Measurements from ENCODE around the gene NUCKS1. TPM values are rescaled to one million over a fixed set of nuclear protein-coding genes. Genes with fewer than 3 reads are reported as not detected.

Gene NUCKS1
- total and polyA plus RNA-seq, 2 of the 13 experiments (the other 11 are each of a cell fraction or from before 2014, with no cell fraction given), result 35.5 to 117 TPM

DNA sequence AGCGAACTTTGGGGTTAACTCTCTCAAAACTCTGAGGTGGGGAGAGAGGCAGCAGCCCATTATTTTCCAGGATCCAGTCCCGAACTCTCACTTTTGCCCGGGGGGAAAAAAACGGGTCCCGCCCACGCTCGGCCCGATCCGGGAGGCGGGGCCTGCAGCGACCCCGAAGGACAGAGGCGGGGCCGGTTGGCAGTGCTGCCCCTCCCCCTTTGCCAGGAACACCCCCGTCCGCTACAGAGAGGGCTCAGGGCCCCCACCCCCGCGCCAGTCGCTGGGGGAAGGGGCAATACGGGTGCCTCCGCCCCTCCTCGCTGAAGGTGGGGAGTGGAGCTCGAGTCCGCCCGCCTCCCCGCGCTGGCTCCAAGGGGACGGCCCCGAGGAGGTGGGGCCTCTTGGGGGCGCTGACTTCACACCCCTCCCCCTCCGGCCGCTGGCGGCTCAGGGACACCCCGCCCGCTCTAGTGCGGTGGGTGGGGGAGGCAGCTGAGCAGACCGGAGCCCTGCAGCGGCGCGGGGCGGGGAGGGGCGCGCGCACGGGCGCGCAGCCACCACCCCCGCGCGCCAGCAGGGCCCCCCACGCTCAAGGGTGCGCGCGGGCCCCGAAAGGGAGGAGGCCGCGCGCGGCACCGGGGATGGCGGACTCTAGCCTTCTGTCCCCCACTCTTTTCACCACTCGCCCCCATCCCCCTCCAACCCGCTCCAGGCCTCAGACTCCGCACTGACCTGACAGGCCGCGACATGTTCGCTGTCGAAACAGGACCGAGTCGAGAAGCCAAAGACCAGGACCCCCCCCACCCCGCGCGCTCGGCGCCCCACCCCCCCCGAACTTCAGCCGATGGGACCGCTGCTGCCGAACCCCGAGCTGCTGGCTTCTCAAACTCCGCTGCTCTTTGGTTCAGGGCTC is 496 bp downstream of the NUCKS1 start (continued):
- TF ChIP-seq, protein P1, sequence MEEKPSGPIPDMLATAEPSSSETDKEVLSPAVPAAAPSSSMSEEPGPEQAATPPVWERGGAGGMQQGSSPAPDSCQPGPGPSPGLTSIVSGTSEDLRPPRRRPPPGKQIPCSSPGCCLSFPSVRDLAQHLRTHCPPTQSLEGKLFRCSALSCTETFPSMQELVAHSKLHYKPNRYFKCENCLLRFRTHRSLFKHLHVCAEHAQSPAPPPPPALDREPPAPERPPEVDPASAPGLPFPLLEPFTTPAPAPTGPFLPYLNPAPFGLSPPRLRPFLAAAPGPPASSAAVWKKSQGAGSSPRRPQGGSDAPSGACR (CRISPR knock-in tag; IDR thresholded peaks at IDR 0.05), result peak; percentile 85
- no peak for TF ChIP-seq ZSCAN30 (CRISPR knock-in tag; IDR thresholded peaks at IDR 0.05)
- no peak for TF ChIP-seq PAF1 (CRISPR knock-in tag; IDR thresholded peaks at IDR 0.05)
- TF ChIP-seq, protein P2, sequence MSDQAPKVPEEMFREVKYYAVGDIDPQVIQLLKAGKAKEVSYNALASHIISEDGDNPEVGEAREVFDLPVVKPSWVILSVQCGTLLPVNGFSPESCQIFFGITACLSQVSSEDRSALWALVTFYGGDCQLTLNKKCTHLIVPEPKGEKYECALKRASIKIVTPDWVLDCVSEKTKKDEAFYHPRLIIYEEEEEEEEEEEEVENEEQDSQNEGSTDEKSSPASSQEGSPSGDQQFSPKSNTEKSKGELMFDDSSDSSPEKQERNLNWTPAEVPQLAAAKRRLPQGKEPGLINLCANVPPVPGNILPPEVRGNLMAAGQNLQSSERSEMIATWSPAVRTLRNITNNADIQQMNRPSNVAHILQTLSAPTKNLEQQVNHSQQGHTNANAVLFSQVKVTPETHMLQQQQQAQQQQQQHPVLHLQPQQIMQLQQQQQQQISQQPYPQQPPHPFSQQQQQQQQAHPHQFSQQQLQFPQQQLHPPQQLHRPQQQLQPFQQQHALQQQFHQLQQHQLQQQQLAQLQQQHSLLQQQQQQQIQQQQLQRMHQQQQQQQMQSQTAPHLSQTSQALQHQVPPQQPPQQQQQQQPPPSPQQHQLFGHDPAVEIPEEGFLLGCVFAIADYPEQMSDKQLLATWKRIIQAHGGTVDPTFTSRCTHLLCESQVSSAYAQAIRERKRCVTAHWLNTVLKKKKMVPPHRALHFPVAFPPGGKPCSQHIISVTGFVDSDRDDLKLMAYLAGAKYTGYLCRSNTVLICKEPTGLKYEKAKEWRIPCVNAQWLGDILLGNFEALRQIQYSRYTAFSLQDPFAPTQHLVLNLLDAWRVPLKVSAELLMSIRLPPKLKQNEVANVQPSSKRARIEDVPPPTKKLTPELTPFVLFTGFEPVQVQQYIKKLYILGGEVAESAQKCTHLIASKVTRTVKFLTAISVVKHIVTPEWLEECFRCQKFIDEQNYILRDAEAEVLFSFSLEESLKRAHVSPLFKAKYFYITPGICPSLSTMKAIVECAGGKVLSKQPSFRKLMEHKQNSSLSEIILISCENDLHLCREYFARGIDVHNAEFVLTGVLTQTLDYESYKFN (CRISPR knock-in tag; conservative IDR thresholded peaks at IDR 0.05), result peak; percentile 90
- TF ChIP-seq MTF1 (CRISPR knock-in tag; IDR thresholded peaks at IDR 0.05), result no peak
- TF ChIP-seq SPEN (CRISPR knock-in tag; IDR thresholded peaks at IDR 0.05; ENCODE audit: low read depth), result peak; percentile 78
- TF ChIP-seq, protein P3, sequence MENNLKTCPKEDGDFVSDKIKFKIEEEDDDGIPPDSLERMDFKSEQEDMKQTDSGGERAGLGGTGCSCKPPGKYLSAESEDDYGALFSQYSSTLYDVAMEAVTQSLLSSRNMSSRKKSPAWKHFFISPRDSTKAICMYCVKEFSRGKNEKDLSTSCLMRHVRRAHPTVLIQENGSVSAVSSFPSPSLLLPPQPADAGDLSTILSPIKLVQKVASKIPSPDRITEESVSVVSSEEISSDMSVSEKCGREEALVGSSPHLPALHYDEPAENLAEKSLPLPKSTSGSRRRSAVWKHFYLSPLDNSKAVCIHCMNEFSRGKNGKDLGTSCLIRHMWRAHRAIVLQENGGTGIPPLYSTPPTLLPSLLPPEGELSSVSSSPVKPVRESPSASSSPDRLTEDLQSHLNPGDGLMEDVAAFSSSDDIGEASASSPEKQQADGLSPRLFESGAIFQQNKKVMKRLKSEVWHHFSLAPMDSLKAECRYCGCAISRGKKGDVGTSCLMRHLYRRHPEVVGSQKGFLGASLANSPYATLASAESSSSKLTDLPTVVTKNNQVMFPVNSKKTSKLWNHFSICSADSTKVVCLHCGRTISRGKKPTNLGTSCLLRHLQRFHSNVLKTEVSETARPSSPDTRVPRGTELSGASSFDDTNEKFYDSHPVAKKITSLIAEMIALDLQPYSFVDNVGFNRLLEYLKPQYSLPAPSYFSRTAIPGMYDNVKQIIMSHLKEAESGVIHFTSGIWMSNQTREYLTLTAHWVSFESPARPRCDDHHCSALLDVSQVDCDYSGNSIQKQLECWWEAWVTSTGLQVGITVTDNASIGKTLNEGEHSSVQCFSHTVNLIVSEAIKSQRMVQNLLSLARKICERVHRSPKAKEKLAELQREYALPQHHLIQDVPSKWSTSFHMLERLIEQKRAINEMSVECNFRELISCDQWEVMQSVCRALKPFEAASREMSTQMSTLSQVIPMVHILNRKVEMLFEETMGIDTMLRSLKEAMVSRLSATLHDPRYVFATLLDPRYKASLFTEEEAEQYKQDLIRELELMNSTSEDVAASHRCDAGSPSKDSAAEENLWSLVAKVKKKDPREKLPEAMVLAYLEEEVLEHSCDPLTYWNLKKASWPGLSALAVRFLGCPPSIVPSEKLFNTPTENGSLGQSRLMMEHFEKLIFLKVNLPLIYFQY (CRISPR knock-in tag; IDR thresholded peaks at IDR 0.05; ENCODE audit: borderline replicate concordance), result peak; percentile 88
- TF ChIP-seq ZNF33A (CRISPR knock-in tag; IDR thresholded peaks at IDR 0.05; ENCODE audit: borderline replicate concordance), result 0 out of 2 replicates have a peak, but pooled peaks have one; percentile 72
- TF ChIP-seq NPAS2 (CRISPR knock-in tag; IDR thresholded peaks at IDR 0.05; ENCODE audit: borderline replicate concordance), result no peak
- TF ChIP-seq SIX1 (CRISPR knock-in tag; IDR thresholded peaks at IDR 0.05; ENCODE audit: borderline replicate concordance), result no peak
- TF ChIP-seq ZNF557 (CRISPR knock-in tag; IDR thresholded peaks at IDR 0.05), result no peak
- no peak for TF ChIP-seq RFX5 (IDR thresholded peaks at IDR 0.05; ENCODE audit: low read depth, low read length)
- peak; percentile 78; the same call in 1 of the 2 replicates for TF ChIP-seq KDM5A (IDR thresholded peaks at IDR 0.05; ENCODE audit: borderline replicate concordance, low read length)
- peak; percentile 89; the same call in 1 of the 2 replicates for TF ChIP-seq SALL1 (CRISPR knock-in tag; IDR thresholded peaks at IDR 0.05)
- TF ChIP-seq CEBPB (IDR thresholded peaks at IDR 0.05; ENCODE audit: borderline replicate concordance, low read depth, low read length), result no peak
- TF ChIP-seq, protein P4, sequence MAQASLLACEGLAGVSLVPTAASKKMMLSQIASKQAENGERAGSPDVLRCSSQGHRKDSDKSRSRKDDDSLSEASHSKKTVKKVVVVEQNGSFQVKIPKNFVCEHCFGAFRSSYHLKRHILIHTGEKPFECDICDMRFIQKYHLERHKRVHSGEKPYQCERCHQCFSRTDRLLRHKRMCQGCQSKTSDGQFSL (CRISPR knock-in tag; IDR thresholded peaks at IDR 0.05), result no peak; the same call in 1 of the 2 replicates

Measured in HepG2 (cell line).